Forelimb muscle (tissue), 1 donor: ENCODE data around the gene DELE1. TPM values are rescaled to one million over a fixed set of nuclear protein-coding genes. Genes with fewer than 3 reads are reported as not detected.

Experiments
- DNase-seq: peaks from one replicate; pipeline ENCODE4 v3.0.0-alpha.2; 2013; ENCODE audit warnings: low read depth
- polyA plus RNA-seq: library from polyadenylated mRNA; unstranded; fragments of 120-200 nt; gene quantifications from one replicate; pipeline ENCODE4 v1.2.1, GENCODE V29; 2013; ENCODE audit not compliant: insufficient read length

Gene DELE1
- polyA plus RNA-seq, 1 donor, result 97.7 TPM

GRCh38 chr5:141958113-141958512 lies 34.4 kb downstream of the DELE1 start, which contains the start of gene PCDH12:
TSS of gene PCDH12 (minus strand) at chr5:141958202. CDS start at chr5:141957851, 351 bp downstream.
- peak; percentile 83 for DNase-seq

- DNase-seq, result no peak
These were observed 35.0 kb downstream of the DELE1 start for GRCh38 chr5:141958546-141959172.

GRCh38 chr5:141960018-141960417 lies 36.3 kb downstream of the DELE1 start:
- DNase-seq, result no peak

GRCh38 chr5:141960449-141961323 lies 37.0 kb downstream of the DELE1 start:
- peak; percentile 82 for DNase-seq

GRCh38 chr5:141961466-141961865 lies 37.8 kb downstream of the DELE1 start:
- no peak for DNase-seq

- DNase-seq, result no peak
These were observed 40.0 kb downstream of the DELE1 start for GRCh38 chr5:141963701-141964100.

GRCh38 chr5:141965071-141965470 lies 41.4 kb downstream of the DELE1 start:
- DNase-seq, result no peak

GRCh38 chr5:141966275-141966962 lies 42.7 kb downstream of the DELE1 start:
- DNase-seq, result no peak

GRCh38 chr5:141966963-141967333 lies 43.3 kb downstream of the DELE1 start:
- no peak for DNase-seq

- DNase-seq, result peak; percentile 72
These were observed 45.4 kb downstream of the DELE1 start, which contains the start of gene RNF14 for GRCh38 chr5:141968914-141969608. TSS of gene RNF14 (plus strand) at chr5:141969105. CDS start at chr5:141973589, 4,484 bp downstream.

GRCh38 chr5:141969783-141970771 lies 46.4 kb downstream of the DELE1 start:
- DNase-seq, result no peak

- DNase-seq, result no peak
These were observed 50.4 kb downstream of the DELE1 start for GRCh38 chr5:141973871-141974595.

- no peak for DNase-seq
These were observed 52.5 kb downstream of the DELE1 start for GRCh38 chr5:141976176-141976575.

GRCh38 chr5:141978389-141978788 lies 54.7 kb downstream of the DELE1 start:
- no peak for DNase-seq

- no peak for DNase-seq
These were observed 59.0 kb downstream of the DELE1 start for GRCh38 chr5:141982626-141983025.

- DNase-seq, result no peak
These were observed 62.4 kb downstream of the DELE1 start for GRCh38 chr5:141986072-141986471.

GRCh38 chr5:141989720-141990119 lies 66.0 kb downstream of the DELE1 start:
- no peak for DNase-seq
